Sigmoid colon (tissue), 4 donors: Measurements from ENCODE around the gene CNN3.

ENCODE experiments used
- CTCF ChIP-seq, 4 experiments: fragments of 450-650 bp in 3 of 4; fragments of 200-600 bp in 1 of 4; IDR thresholded peaks; one replicate each; pipeline ENCODE4 v1.5.1; 2016 to 2019; ENCODE audit warnings: antibody characterized with exemption in 4 of 4, mild to moderate bottlenecking in 3 of 4, moderate library complexity in 2 of 4
- EP300 ChIP-seq, 4 donors: sonication (generic); formaldehyde crosslinking; IDR thresholded peaks; one replicate each; pipeline ENCODE4 v1.6.1; 2017; ENCODE audit warnings: antibody characterized with exemption in 4 of 4
- POLR2A ChIP-seq, 2 donors: fragments of 450-650 bp; IDR thresholded peaks; one replicate each; pipeline ENCODE4 v1.6.1; 2016; ENCODE audit warnings: antibody characterized with exemption in 2 of 2, mild to moderate bottlenecking in 2 of 2, moderate library complexity in 2 of 2
- POLR2AphosphoS5 ChIP-seq, 4 donors: sonication (generic); formaldehyde crosslinking; IDR thresholded peaks; one replicate each; pipeline ENCODE4 v1.6.1; 2017; ENCODE audit warnings: antibody characterized with exemption in 4 of 4

GRCh38 chr1:94937820-94938219 is 10.9 kb upstream of the CNN3 start:
- TF ChIP-seq CTCF (IDR thresholded peaks at IDR 0.05) (no peak), EP300 (IDR thresholded peaks at IDR 0.05) (no peak), POLR2A (IDR thresholded peaks at IDR 0.05) (no peak), POLR2AphosphoS5 (IDR thresholded peaks at IDR 0.05) (no peak)
